COR-L47 (cell line): Measurements from ENCODE around the gene SYTL3.
"Not testable (repeated sequence)": the region's sequence is repeated elsewhere in the genome, so short reads cannot be mapped to it uniquely, and the experiment has no call there.

Experiments used
- DNase-seq: peaks from one replicate; lab custom pipeline; 2025; lab: John Stamatoyannopoulos, UW

SYTL3 gene

GRCh38 chr6:158694913-158695312 lies 45.1 kb downstream of the SYTL3 start:
- DNase-seq, result no peak

- DNase-seq, result no peak
These were observed 48.0 kb downstream of the SYTL3 start for GRCh38 chr6:158697811-158698210.

GRCh38 chr6:158698931-158699330 lies 49.1 kb downstream of the SYTL3 start:
- DNase-seq, result no peak

- DNase-seq, result not testable (repeated sequence)
These were observed 51.4 kb downstream of the SYTL3 start for GRCh38 chr6:158701268-158701667.

GRCh38 chr6:158703111-158703836 lies 53.4 kb downstream of the SYTL3 start:
- DNase-seq, result no peak

GRCh38 chr6:158703837-158704822 lies 54.3 kb downstream of the SYTL3 start:
- peak; percentile 30 for DNase-seq

GRCh38 chr6:158705386-158706126 lies 55.7 kb downstream of the SYTL3 start:
- no peak for DNase-seq

GRCh38 chr6:158706369-158706982 lies 56.6 kb downstream of the SYTL3 start:
- DNase-seq, result no peak

GRCh38 chr6:158707120-158707820 lies 57.4 kb downstream of the SYTL3 start:
- DNase-seq, result no peak

GRCh38 chr6:158707821-158708195 lies 58.0 kb downstream of the SYTL3 start:
- DNase-seq, result no peak

GRCh38 chr6:158708239-158708638 lies 58.4 kb downstream of the SYTL3 start:
- DNase-seq, result no peak

GRCh38 chr6:158709809-158710208 lies 60.0 kb downstream of the SYTL3 start:
- no peak for DNase-seq

GRCh38 chr6:158711264-158711663 lies 61.4 kb downstream of the SYTL3 start:
- DNase-seq, result no peak

- no peak for DNase-seq
These were observed 63.6 kb downstream of the SYTL3 start for GRCh38 chr6:158713469-158713868.

GRCh38 chr6:158714706-158715105 lies 64.9 kb downstream of the SYTL3 start:
- DNase-seq, result no peak

- DNase-seq, result no peak
These were observed 65.8 kb downstream of the SYTL3 start for GRCh38 chr6:158715330-158716311.

GRCh38 chr6:158717341-158718330 lies 67.8 kb downstream of the SYTL3 start:
- no peak for DNase-seq

GRCh38 chr6:158718461-158719046 lies 68.7 kb downstream of the SYTL3 start:
- DNase-seq, result no peak
